PC-9 (cell line): ENCODE measurements around the gene DALRD3. TPM values are rescaled to one million over a fixed set of nuclear protein-coding genes. Genes with fewer than 3 reads are reported as not detected.
A peak's percentile ranks its signal among the peaks of the same experiment; 100 is the strongest.

Experiments used
- BruUV-seq: library from RNA; stranded (reverse); fragments of 400-500 nt; replicated peaks from 2 replicates; lab custom pipeline; 2021; lab: Mats Ljungman, UMichigan
- CTCF ChIA-PET: fragments of 300-600 bp; sonication (Branson Sonifier 250); formaldehyde crosslinking; loops from one replicate; lab custom pipeline; 2022; ENCODE audit warnings: antibody characterized with exemption; lab: Charles Lee
- POLR2A ChIA-PET: fragments of 300-600 bp; sonication (Branson Sonifier 250); formaldehyde crosslinking; loops from one replicate; lab custom pipeline; 2022; ENCODE audit warnings: antibody characterized with exemption; ENCODE audit not compliant: unreplicated experiment; lab: Charles Lee
- DNase-seq, 2 experiments: peaks; one replicate each; pipeline versions ENCODE4 v3.0.0 to v3.0.0-alpha.2; 2015 to 2022; ENCODE audit warnings: mixed read lengths in 1 of 2
- H2AFZ ChIP-seq: fragments of 200-600 bp; sonication (generic); 2 replicates; pipeline ENCODE4 v1.8.1; 2017; ENCODE audit warnings: antibody characterized with exemption
- H3F3A ChIP-seq: fragments of 200-600 bp; sonication (generic); 2 replicates; pipeline ENCODE4 v1.8.1; 2017; ENCODE audit warnings: antibody characterized with exemption, mild to moderate bottlenecking, low read depth; ENCODE audit not compliant: insufficient read depth
- H3K27ac ChIP-seq: fragments of 200-600 bp; sonication (generic); 2 replicates; pipeline ENCODE4 v1.6.1; 2016; ENCODE audit warnings: mixed run types
- H3K27me3 ChIP-seq: fragments of 200-600 bp; sonication (generic); 2 replicates; pipeline ENCODE4 v1.6.1; 2016; ENCODE audit warnings: low read depth, mixed run types; ENCODE audit not compliant: insufficient read depth
- H3K36me3 ChIP-seq: fragments of 200-600 bp; sonication (generic); 2 replicates; pipeline ENCODE4 v1.6.1; 2016; ENCODE audit warnings: low read depth, mixed run types
- H3K4me1 ChIP-seq: fragments of 200-600 bp; sonication (generic); replicated peaks from 2 replicates; pipeline ENCODE4 v1.6.1; 2016; ENCODE audit warnings: mixed run types; ENCODE audit not compliant: insufficient read depth
- H3K4me2 ChIP-seq: fragments of 200-600 bp; sonication (generic); 2 replicates; pipeline ENCODE4 v1.6.1; 2017; ENCODE audit warnings: mixed run types
- H3K4me3 ChIP-seq: fragments of 200-600 bp; sonication (generic); 2 replicates; pipeline ENCODE4 v1.6.1; 2016; ENCODE audit warnings: mixed run types
- H3K79me2 ChIP-seq: fragments of 200-600 bp; sonication (generic); 2 replicates; pipeline ENCODE4 v1.6.1; 2017; ENCODE audit warnings: low read depth, mixed run types
- H3K9me2 ChIP-seq: fragments of 200-600 bp; sonication (generic); 2 replicates; pipeline ENCODE4 v1.8.1; 2017; ENCODE audit warnings: mild to moderate bottlenecking; ENCODE audit not compliant: insufficient read depth
- H3K9me3 ChIP-seq: fragments of 200-600 bp; sonication (generic); 2 replicates; pipeline ENCODE4 v1.8.1; 2016; ENCODE audit warnings: low read depth; ENCODE audit not compliant: insufficient read depth
- H4K20me1 ChIP-seq: fragments of 200-600 bp; sonication (generic); 2 replicates; pipeline ENCODE4 v1.8.1; 2017; ENCODE audit not compliant: insufficient read depth
- EZH2 ChIP-seq: fragments of 200-600 bp; sonication (generic); IDR thresholded peaks from 2 replicates; pipeline ENCODE4 v1.8.0; 2017; ENCODE audit warnings: antibody characterized with exemption, low read depth
- intact Hi-C: fragments of 100-400 bp; cut with micrococcal nuclease; formaldehyde crosslinking; loops from one replicate; pipeline ENCODE4 v1.10.0; 2022; ENCODE audit not compliant: unreplicated experiment
- total RNA-seq: library from RNA; stranded (reverse); gene quantifications from 2 replicates; pipeline ENCODE4 v1.2.3, GENCODE V29; 2021
- TF ChIP-seq, protein P1 (sequence below): fragments of 200-600 bp; sonication (generic); conservative IDR thresholded peaks from 2 replicates; pipeline ENCODE4 v1.6.1; 2017; ENCODE audit warnings: mixed run types, antibody characterized with exemption, mild to moderate bottlenecking, moderate library complexity

DALRD3 gene
- total RNA-seq, 1 experiment from 2014 or later, result 27.7 TPM

DNA sequence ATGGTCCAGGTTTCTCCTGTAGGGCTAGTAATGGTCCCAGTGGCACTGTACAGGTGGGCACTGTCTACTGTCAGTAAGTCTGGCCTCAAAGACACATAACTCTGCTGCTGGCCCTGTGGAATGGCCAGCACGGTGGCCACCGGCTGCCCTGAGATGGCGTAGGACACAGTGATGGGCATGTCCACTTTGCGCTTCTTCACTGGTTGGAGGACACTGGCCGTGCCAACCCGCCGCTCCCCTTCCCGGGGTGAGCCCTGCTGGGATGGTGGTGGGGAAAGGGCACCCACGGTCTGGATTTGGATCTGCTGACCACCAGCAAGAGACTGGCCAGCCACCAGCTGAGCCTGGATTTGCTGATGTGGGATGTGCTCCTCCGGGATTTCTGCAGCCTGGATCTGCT lies 38.9 kb upstream of the DALRD3 start:
- Histone ChIP-seq H2AFZ (no peak overlapping the region), H3F3A (0 out of 2 replicates have a peak, but pooled peaks cover 4% of the 10 kb centered on the region), H3K27me3 (no peaks in the 10 kb centered on the region), H3K4me3 (no peak overlapping the region), H3K9me3 (no peaks in the 10 kb centered on the region), H3K79me2 (peaks cover 7% of the 10 kb centered on the region; the same call in 1 of the 2 replicates), H3K4me2 (no peak overlapping the region), H3K27ac (no peak overlapping the region), H3K9me2 (no peaks in the 10 kb centered on the region), H3K36me3 (no peaks in the 10 kb centered on the region), H4K20me1 (0 out of 2 replicates have a peak, but pooled peaks cover 8% of the 10 kb centered on the region), H3K4me1 (no peaks in the 10 kb centered on the region; the same call in 1 of the 2 replicates)
- ChIA-PET POLR2A (no interaction called here), CTCF (no interaction called here)
- intact Hi-C loops, result no loop called here
- no TSS peak for BruUV-seq
- DNase-seq, result no peak
- no peak for TF ChIP-seq EZH2
- TF ChIP-seq, protein P1, sequence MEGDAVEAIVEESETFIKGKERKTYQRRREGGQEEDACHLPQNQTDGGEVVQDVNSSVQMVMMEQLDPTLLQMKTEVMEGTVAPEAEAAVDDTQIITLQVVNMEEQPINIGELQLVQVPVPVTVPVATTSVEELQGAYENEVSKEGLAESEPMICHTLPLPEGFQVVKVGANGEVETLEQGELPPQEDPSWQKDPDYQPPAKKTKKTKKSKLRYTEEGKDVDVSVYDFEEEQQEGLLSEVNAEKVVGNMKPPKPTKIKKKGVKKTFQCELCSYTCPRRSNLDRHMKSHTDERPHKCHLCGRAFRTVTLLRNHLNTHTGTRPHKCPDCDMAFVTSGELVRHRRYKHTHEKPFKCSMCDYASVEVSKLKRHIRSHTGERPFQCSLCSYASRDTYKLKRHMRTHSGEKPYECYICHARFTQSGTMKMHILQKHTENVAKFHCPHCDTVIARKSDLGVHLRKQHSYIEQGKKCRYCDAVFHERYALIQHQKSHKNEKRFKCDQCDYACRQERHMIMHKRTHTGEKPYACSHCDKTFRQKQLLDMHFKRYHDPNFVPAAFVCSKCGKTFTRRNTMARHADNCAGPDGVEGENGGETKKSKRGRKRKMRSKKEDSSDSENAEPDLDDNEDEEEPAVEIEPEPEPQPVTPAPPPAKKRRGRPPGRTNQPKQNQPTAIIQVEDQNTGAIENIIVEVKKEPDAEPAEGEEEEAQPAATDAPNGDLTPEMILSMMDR, result no peak

DNA sequence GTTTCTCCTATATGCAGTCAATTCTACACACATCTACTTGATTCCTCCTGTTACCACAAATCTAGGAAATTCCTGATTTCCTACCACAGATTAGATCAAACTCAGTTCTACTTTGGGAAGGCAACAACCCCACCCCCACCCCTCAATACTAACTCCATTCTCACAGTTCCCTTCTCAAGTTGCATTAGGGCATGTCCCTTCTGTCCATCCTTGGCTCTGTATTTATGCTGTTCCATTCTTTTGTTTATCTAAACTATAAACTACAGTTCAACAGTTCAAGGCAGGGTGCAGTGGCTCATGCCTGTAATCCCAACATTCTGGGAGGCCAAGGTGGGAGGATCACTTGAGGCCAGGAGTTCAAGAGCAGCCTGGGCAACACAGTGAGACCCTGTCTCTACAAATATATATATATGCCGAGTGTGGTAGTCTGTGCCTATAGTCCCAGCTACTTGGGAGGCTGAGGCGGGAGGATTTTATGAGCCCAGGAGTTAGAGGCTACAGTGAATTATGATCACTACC lies 36.0 kb upstream of the DALRD3 start:
- no peaks in the 10 kb centered on the region; the same call in 1 of the 2 replicates for H3K4me1 ChIP-seq
- DNase-seq, result no peak
- no peak overlapping the region for H3K4me2 ChIP-seq
- no peak overlapping the region for H2AFZ ChIP-seq
- TF ChIP-seq, protein P1, result no peak
- TF ChIP-seq EZH2, result no peak
- POLR2A ChIA-PET, result no interaction called here
- 0 out of 2 replicates have a peak, but pooled peaks cover 4% of the 10 kb centered on the region for H3F3A ChIP-seq
- TSS peak; percentile 5 for BruUV-seq
- no peak overlapping the region for H3K27ac ChIP-seq
- H4K20me1 ChIP-seq, result no peaks in the 10 kb centered on the region
- CTCF ChIA-PET, result no interaction called here
- no peak overlapping the region for H3K4me3 ChIP-seq
- H3K36me3 ChIP-seq, result no peaks in the 10 kb centered on the region
- H3K9me3 ChIP-seq, result no peaks in the 10 kb centered on the region
- H3K9me2 ChIP-seq, result no peaks in the 10 kb centered on the region
- H3K27me3 ChIP-seq, result no peaks in the 10 kb centered on the region
- intact Hi-C loops, result no loop called here
- H3K79me2 ChIP-seq, result peaks cover 3% of the 10 kb centered on the region; the same call in 1 of the 2 replicates

DNA sequence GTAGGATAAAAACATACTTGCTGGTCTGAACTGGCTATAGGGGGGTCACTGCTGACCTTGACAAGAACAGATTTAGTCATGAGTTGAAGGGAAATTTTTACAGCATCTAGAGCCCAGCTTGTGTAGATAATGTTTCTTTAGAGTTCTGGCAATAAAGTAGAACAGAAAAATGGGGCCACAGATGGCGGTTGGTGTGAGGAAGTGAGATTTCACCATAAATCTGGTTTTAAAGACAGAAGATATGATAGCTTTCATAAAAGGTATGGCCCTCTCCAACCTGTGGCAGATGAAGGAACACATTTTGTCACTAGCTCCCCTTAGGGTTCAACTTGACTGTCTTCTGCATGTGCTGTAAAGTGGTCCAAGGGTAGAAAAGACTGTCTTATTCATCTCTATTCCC lies 35.2 kb upstream of the DALRD3 start:
- Histone ChIP-seq H3F3A (no peaks in the 10 kb centered on the region), H3K27ac (no peak overlapping the region), H3K4me3 (no peak overlapping the region), H3K4me1 (no peaks in the 10 kb centered on the region; the same call in 1 of the 2 replicates), H3K9me3 (no peaks in the 10 kb centered on the region), H3K4me2 (no peak overlapping the region), H3K79me2 (peaks cover 3% of the 10 kb centered on the region; the same call in 1 of the 2 replicates), H4K20me1 (no peaks in the 10 kb centered on the region), H3K36me3 (no peaks in the 10 kb centered on the region), H3K27me3 (no peaks in the 10 kb centered on the region), H2AFZ (no peak overlapping the region), H3K9me2 (no peaks in the 10 kb centered on the region)
- TF ChIP-seq, protein P1, result no peak
- TF ChIP-seq EZH2, result no peak
- CTCF ChIA-PET, result no interaction called here
- POLR2A ChIA-PET, result interaction anchor here (0.5 kb wide), 1 partner anchor 18 kb away, joined by 12 read pairs; no protein-coding TSS in a partner anchor
- DNase-seq, result no peak
- BruUV-seq, result no TSS peak
- intact Hi-C loops, result no loop called here
